HG03571 (cell line): ENCODE results near the gene OR2AG2.
"Not testable (repeated sequence)": the region's sequence is repeated elsewhere in the genome, so short reads cannot be mapped to it uniquely, and the experiment has no call there.

Experiments
- ATAC-seq: cut with Tn5 transposase; IDR thresholded peaks from one replicate; pipeline ENCODE4 v1.9.1; 2021; ENCODE audit not compliant: unreplicated experiment

Gene OR2AG2, protein sequence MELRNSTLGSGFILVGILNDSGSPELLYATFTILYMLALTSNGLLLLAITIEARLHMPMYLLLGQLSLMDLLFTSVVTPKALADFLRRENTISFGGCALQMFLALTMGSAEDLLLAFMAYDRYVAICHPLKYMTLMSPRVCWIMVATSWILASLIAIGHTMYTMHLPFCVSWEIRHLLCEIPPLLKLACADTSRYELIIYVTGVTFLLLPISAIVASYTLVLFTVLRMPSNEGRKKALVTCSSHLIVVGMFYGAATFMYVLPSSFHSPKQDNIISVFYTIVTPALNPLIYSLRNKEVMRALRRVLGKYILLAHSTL

DNA sequence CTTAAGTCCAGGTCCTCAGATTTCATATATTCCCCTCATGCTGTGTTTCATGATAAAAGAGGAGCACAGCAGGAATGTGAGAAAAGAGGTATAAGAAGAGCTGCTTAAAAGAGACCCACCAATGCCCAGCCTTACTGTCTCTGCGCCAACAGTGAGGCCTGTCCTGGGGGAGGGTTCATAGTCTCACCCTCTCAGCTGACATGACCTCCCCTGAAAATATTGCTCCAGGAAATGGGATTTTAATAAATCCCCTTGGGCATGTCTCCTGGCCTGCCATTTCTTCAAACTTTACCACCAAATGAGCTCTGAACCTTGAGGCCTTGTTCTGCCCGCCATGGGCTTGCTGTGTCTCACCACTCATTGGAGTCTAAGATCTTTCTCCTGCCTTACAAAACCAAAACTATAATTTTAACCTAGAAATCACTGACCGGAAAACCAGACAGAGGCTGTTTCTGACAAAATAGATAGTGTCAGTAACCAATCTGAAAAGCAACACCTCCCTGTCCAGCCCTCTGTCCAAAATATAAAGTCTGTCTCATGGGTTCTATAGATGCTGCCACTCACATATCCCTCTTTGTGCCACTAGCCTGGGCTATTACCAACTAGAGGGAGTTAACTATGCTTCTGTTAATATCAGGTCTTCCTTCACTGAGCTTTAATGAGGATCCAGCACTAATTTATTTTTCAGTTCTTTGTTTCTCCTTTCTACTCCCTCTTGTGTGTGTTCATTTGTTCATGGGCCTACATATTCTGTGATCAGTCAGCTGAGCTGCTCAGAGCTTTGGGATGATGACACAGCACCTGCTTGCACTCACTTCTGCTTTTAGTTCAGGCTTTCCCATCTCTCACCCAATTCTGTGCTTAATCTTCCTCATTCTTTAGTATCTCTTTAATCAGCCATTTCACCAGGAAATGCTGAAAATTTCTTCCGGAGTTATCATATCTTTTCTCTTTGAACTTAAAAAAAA is at the start of gene OR2AG2:
TSS of gene OR2AG2 (minus strand) at position 51 of the 968 bp plus-strand sequence. CDS start 3,019 bp downstream, outside the sequence.
- peak; percentile 91 for ATAC-seq

DNA sequence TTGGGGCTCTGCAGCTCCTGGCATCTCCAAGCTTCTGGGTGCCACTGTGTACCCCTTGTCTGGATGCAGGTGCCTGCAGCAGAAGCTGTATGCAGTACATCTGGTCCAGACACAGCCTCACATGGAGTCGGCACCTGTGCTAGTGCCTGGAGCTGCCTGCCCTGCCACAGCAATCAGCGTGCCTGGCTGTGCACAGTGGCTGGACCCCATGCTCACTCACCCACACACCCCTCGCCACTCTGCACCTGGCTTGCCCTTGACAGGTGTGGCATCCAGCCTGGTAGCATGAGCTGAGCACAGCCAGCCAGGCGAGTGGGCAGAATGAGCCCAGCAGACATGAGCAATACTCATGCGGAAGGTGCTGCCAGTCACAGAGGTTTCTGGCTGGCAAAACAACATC is 47.2 kb upstream of the OR2AG2 start:
- no peak for ATAC-seq

DNA sequence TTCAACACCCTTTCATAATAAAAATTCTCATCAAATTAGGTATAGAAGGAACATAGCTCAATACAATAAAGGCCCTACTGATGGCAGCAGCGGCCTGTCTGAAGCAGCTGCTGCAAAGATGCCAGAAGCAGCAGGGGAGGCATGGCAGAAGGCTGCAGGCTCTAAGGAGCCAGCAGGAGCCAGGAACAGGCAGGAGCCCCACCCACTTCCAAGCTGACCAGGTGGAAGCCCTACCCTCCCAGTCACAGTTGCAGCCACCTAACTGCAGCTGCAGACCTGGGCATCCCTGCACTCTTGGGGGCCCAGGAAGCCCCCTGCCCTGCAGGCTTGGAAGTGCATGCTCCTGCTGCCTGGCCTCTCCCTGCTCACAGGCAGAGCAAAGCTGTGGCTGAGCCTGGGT is 45.9 kb upstream of the OR2AG2 start:
- ATAC-seq = no peak

DNA sequence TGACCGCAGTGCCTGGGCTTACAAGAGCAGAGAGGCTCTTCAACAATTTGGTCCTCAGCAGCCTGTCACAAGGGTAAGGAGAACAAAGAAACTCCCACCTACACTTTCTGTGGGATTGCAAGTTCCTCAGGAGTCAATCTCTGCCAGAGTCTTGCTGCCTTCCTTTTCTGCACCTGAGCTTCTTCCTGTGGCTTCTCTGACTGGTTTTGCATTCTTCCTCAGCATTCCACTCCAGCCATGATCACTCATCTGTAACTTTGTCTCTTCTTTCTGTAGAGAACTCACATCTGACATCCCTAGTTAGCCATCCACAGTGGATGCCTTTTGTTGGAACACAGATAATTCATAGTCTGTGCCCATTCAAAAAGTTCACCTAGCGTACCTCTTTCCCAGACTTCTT is 41.9 kb upstream of the OR2AG2 start:
- no peak for ATAC-seq

DNA sequence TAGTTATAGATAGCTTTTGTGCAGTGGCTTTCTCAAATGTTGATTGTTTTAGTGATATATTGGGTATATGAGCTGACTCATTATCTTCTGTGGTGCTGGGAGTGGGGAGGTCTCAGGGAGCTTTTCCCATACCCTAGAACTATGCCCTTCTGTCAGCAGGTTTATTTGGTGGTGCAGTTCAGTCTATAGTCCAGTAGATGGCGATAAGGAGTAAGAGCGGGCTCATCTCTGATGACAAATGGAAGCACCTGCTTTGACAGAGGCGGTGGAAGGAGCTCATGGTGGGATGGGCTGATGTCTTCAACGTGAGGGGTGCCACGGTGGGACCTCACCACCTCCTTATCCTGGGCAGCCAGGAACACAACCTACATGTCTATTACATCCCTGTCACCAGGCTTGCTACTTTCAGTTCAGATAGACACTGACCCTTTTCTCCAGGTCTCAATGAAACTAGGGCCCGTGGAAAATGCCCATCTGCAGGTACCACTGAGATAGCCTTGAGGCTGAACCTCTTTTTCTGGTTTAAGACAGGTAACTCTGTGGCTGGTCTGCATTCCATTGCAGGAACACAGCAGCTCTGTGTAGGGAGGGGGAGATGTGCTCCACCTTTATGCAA is 40.7 kb upstream of the OR2AG2 start:
- peak; percentile 87 for ATAC-seq

DNA sequence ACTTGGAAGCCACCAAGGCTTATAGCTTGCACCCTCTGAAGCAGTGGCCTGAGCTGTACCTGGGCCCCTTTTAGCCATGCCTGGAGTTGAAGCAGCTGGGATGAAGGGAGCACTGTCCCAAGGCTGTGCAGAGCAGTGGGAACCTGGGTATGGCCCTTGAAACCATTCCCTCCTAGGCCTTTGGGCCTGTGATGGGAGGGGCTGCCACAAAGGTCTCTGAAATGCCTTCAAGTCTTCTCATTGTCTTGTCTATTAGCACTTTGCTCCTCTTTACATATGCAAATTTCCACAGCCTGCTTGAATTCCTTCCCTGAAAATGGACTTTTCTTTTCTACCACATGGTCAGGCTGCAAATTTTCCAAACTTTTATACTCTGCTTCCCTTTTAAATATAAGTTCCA is 29.3 kb upstream of the OR2AG2 start:
- not testable (repeated sequence) for ATAC-seq

DNA sequence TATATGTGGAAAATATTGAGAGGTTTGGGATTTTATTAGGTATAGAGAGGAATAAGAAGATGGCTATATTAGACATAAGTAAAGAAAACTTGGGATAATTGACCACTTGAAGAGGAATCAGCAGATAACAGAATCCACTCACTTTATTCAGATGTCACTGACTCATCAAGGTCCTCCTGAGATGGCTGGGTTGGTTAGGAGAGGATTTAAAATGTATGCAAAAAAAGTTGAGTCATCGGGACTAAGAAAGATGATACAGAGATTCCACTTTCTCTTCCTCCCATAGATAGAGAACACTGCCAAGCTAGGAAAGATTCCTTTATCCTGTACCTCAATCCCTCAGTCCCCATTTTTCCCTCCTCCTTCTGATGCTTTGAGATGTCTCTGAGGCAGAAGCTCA is 27.6 kb upstream of the OR2AG2 start, which contains the start of gene OR6A2:
TSS of gene OR6A2 (minus strand) at position 288 of the 400 bp plus-strand sequence. CDS start 3,981 bp downstream, outside the sequence.
- ATAC-seq = no peak

DNA sequence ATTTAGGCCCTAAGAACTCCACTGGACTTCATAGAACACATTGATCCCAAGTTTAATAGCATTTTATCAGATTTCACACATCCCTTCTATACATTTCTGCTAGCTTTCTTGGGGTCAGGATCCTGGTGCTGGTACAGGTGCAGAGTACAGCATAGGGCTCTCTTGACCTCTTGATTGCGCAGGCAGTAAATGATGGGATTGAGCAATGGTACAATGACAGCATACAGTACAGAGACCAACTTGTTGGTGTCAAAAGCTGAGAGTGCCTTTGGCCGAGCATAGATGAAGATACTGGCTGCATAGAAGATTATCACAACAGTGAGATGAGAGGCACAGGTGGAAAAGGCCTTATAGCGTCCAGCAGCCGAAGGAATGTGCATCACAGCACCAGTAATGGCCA is 22.9 kb upstream of the OR2AG2 start:
- no peak for ATAC-seq

DNA sequence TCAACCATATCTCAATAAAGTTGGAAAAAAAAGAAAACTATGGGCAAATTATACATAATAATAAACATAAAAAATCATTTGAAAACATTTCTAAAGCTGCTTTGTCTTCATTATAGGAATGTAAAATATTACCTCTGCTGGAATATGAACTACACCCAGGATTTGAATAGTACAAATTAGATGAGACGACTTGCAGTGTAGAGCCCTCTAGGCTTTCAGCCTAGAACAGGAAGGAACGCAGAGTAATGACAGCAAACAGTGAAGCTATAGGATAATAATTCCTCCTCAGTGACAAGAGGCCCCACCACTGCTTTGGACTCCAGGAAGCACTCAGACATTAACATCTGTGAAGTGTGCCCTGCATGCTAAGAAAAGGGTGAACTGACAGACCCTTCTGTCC is 18.8 kb upstream of the OR2AG2 start:
- no peak for ATAC-seq

DNA sequence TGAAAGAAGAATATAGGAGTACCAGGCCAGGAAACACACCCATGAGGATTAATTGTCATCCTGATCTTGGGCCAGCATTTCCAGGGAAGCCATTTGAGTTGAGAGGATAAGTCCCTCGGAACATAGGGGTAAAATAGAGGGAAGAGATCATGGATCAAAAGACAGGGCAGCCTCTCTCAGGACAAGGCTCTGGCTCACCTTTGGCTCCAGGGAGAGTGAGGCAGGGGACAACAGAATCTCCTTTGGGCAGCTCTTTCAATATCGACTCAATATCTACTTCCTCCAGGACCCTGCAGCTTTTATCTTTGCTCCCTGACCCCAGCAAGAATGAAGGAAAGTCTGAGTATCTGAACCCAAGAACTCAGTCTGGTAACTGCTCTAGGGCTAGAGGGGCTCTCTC is 10.9 kb upstream of the OR2AG2 start, which contains the start of gene OR2AG1:
TSS of gene OR2AG1 (plus strand) at position 301 of the 400 bp plus-strand sequence. CDS start 2,018 bp downstream, outside the sequence.
- no peak for ATAC-seq

DNA sequence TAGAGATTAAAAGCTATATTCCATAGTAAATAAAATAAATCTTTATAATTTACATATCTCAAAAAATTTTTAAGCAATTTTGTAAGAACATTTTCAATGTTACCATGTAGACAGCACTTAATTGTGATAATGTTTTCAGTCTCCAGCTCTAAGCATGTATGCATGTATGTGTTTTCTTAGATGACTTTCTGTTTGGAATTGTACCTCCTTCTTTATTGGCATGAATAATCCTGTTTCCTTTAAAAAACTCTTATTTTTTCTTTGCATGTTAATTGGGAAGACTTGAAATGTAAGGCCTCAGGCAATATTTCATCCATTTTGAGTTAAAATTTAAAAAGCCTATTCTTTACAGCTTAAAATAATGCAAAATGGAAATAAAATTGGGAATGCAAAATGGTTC is 9.1 kb upstream of the OR2AG2 start:
- no peak for ATAC-seq

DNA sequence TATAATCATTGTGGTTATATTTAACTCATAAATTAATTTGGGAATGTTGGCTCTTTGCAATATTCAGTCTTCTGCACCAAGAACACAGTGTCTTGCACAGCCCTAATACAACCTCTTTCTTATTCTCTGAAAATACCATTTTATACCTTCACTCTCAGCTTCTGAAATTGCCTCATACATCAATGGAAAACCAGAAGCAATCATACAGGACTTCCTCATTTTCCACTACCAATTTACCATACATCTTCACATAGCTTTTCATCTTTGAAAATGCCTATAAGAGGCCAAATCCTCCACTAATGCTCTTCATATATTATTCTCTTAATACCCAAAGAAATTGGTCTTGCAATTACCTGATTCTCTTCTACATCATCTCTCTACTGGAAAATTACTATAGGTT is 6.7 kb upstream of the OR2AG2 start:
- ATAC-seq = no peak

DNA sequence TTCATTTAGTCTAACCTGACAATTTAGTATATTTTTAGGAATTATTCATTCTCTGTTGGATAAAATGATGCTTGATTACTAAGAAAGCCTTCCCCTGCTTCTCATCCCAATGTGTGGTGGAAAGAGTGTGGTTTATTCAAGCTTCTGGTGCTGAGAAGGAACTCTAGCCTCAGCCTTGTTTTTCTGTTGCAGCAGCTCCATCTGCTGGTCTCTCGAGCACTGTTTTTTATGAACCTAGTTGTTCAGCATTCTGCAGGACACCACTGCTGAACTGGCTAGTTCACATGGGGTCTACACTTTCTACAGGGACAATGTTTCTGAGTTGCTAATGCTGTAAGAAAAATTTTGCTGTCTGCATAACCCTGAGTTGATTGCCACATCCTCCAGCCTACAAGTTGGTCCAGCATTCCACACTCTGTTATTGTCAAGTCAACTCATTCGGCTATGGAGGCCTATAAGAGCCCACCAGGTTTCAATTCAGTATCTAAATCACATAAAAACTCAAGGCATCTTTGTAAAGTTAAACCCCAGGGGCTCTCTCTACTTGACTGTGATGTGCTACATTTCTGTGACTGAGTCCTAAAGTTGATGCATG is 14.3 kb downstream of the OR2AG2 start:
- peak; percentile 66 for ATAC-seq

DNA sequence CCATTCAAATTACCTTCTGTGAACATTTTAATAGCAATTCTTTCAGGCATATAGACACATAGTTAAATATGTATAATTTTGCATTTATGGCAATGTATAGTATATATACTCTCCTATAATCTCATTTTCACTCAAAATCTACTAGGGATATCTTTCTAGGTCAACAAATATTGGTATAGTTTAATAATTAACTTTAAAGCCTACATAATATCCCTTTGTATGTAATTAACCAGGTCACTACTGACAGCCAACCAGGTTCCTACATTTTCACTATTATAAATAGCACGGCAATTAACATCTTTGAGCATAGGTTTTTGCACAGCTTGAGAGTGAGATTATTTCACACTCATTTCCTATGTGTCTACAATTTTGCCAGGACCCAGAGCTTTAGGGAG is 15.8 kb downstream of the OR2AG2 start:
- no peak for ATAC-seq

DNA sequence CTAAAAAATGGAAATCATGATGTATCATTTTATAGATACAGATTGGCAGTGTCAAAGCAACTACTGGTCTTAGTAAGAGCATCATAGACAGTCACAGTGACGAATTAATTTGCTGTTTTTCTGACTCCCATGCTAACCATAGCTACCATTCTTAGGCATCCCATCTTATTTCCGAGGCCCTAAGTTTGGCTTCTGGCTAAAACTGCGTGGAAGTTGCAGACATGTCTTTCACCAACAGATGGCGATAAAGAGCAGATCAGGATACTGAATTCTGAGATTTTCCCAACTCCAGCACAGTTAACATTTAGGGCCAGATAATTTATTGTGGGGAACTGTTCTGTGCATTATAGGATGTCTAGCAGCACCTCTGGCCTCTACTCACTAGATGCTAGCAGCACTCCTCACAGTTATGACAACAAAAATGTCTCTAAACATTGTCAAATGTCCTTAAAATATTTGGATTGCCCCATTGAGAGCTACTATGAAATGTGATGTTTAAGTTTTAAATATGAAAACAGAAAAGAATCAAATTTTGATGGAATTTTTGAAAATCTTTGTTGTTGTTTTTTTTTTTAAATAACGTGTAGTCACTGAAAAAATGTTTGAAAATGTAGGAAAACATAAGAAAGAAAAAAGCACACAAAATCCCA is 16.3 kb downstream of the OR2AG2 start:
- no peak for ATAC-seq

DNA sequence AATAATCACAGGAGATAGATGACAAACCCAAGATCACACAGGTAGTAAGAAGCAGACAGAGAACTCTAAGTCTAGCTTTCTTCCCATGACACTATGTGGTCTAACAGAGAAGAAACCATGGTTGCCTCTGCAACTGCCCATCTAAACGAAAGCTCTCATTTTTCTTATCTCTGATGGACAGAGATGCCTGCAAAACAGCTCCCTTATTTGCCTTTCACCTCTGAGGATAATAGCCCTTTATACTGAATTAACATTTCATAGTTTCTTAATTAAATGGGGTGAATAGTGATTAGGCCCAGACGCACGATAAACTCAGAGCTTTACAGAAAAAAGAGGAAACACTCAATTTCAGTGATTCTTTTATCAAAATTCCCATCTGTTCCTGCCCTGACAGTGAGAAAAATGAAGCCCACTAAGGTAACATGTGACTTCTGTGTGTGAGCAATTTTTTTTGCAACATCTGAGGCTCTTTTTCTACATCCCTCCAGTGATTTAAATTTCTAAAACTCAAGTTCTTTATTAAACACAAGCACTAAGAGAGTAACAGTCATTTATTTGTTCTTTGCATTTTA is 24.6 kb downstream of the OR2AG2 start:
- ATAC-seq = no peak

DNA sequence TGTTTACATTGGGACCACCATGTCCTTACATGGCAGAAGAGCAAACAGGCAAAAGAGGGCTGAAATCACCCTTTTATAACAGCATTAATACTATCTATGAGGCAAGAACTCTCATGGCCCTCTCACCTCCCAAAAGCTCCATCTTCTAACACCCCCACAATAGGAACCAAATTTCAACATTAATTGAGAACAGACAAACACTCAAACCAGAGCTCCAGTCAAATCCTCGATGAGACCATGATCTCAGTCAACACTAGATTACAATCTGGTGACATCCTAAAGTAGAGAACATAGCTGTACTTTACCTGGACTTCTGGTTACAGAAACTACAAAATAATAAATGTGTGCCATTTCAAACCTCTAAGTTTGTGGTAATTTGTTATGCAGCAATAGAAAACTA is 25.1 kb downstream of the OR2AG2 start:
- no peak for ATAC-seq

DNA sequence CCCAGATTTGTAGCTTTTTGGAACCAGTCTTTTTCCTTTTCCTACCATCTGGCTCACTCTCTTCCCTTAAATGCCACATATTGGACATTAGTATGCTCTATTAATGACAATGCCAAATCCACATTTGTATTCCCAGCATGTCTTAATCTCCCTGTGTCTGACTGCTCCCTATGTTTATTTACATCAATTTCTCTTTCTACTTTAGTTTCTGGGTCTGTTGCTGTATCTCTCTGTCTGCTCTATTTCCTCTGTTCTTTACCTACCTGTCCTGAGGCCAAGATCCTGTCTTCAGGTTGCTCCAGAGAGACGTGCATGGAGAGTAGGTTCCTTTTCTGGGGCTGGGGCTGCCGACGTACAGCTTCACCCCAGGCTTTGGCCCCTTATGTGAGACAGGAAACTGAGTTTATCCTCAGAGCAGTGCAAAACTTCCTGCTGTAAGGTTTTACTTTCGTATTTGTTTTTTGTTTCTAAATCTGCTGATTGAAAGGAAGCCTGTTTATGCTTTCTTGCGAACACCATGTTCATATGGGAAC is 25.6 kb downstream of the OR2AG2 start:
- peak; percentile 86 for ATAC-seq

DNA sequence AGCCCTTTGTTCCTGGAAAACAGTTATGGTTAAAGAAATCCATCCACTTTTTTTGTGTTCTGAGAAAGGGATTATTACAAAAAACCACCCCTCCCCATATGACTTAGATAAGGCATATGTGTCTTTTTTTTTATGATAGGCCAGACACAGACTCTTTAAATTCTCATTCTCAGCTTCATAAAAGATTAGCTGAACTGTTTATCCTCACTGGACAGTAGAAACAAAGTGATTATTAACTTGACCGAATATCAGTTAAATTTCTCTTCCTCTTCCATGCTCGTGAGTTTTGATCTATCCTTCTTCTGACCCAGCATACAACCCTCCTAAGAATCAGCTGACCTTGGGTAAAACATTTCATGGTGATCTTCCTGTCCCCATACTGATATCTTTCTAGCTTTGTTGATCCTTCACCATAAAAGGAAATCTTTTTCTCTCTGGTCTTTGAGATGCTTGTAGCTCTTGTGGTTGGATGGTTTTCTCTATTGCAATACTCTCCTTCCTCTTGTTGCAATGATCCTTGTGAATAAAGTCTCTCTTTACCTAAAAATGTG is 26.2 kb downstream of the OR2AG2 start:
- peak; percentile 75 for ATAC-seq

DNA sequence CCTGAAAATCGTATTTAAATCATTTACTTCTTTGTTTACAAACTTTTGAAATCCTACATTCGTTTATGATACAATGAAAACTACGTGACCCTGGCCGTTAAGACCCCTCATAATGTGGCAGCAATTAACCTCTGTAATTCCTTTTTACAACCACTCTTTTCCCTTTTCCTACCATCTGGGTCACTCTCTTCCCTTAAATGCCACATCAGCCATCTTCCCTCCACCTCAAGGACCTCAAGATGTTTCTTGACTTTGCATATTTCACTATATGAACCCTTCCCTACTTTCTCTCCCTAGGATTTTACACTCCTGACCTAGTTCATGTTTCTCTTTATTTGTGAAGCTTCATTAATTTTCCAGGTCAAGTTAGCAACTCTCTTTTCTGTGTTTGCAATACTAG is 26.8 kb downstream of the OR2AG2 start:
- ATAC-seq = no peak
